Ovary (tissue), 3 donors: ENCODE data around the gene NCF4.

ENCODE experiments used
- EP300 ChIP-seq: sonication (generic); formaldehyde crosslinking; IDR thresholded peaks from one replicate; pipeline ENCODE4 v1.6.1; 2017; ENCODE audit warnings: antibody characterized with exemption
- POLR2A ChIP-seq: fragments of 450-650 bp; IDR thresholded peaks from one replicate; pipeline ENCODE4 v1.6.1; 2017; ENCODE audit warnings: antibody characterized with exemption, mild to moderate bottlenecking, moderate library complexity
- TF ChIP-seq, protein P1 (sequence below), 3 donors: fragments of 450-650 bp in 2 of 3; fragments of 200-600 bp in 1 of 3; IDR thresholded peaks; one replicate each; pipeline versions ENCODE4 v1.5.1 to v1.8.0; 2016 to 2022; ENCODE audit warnings: antibody characterized with exemption in 3 of 3, mild to moderate bottlenecking in 1 of 3
- donor health status: DM: no; HTN: no; CAD: no.

GRCh38 chr22:36816636-36817524 is 43.9 kb upstream of the NCF4 start, which contains the start of gene PVALB:
- TF ChIP-seq, protein P1, sequence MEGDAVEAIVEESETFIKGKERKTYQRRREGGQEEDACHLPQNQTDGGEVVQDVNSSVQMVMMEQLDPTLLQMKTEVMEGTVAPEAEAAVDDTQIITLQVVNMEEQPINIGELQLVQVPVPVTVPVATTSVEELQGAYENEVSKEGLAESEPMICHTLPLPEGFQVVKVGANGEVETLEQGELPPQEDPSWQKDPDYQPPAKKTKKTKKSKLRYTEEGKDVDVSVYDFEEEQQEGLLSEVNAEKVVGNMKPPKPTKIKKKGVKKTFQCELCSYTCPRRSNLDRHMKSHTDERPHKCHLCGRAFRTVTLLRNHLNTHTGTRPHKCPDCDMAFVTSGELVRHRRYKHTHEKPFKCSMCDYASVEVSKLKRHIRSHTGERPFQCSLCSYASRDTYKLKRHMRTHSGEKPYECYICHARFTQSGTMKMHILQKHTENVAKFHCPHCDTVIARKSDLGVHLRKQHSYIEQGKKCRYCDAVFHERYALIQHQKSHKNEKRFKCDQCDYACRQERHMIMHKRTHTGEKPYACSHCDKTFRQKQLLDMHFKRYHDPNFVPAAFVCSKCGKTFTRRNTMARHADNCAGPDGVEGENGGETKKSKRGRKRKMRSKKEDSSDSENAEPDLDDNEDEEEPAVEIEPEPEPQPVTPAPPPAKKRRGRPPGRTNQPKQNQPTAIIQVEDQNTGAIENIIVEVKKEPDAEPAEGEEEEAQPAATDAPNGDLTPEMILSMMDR (IDR thresholded peaks at IDR 0.05): no peak
- TF ChIP-seq POLR2A: no peak
- no peak for TF ChIP-seq EP300
